Caco-2 (cell line): ENCODE data around the gene SMAD1. TPM values are rescaled to one million over a fixed set of nuclear protein-coding genes. Genes with fewer than 3 reads are reported as not detected.

ENCODE experiments used
- BruUV-seq: library from RNA; stranded (reverse); fragments of 400-500 nt; replicated peaks from 2 replicates; lab custom pipeline; 2021; lab: Mats Ljungman, UMichigan
- CTCF ChIA-PET: fragments of 300-600 bp; sonication (Branson Sonifier 250); formaldehyde crosslinking; loops from one replicate; lab custom pipeline; 2022; ENCODE audit warnings: antibody characterized with exemption; lab: Charles Lee
- POLR2A ChIA-PET: fragments of 300-600 bp; sonication (Branson Sonifier 250); formaldehyde crosslinking; loops from one replicate; lab custom pipeline; 2022; ENCODE audit warnings: antibody characterized with exemption; lab: Charles Lee
- DNase-seq, 2 experiments: peaks; one replicate each; pipeline versions ENCODE4 v3.0.0 to v3.0.0-alpha.2; 2020 to 2022
- H3K27me3 ChIP-seq: replicated peaks from 2 replicates; pipeline ENCODE4 v1.6.0; 2011; ENCODE audit warnings: low read length; ENCODE audit not compliant: control insufficient read depth, insufficient read depth
- H3K36me3 ChIP-seq: 2 replicates; pipeline ENCODE4 v1.5.1; 2011; ENCODE audit warnings: low read length; ENCODE audit not compliant: control insufficient read depth, insufficient read depth
- H3K4me1 ChIP-seq: fragments of 250-450 bp; sonication (Bioruptor Pico); 2 replicates; pipeline ENCODE4 v1.5.1; 2020; ENCODE audit warnings: mild to moderate bottlenecking
- H3K4me3 ChIP-seq: 2 replicates; pipeline ENCODE4 v1.5.1; 2011; ENCODE audit warnings: low read depth, mild to moderate bottlenecking, control low read depth, low read length
- H3K9me3 ChIP-seq: fragments of 250-450 bp; sonication (Bioruptor Pico); 2 replicates; pipeline ENCODE4 v1.5.1; 2020; ENCODE audit warnings: mild to moderate bottlenecking, moderate library complexity
- H3K27ac Mint-ChIP-seq: one replicate; pipeline ENCODE4 v1.8.0; 2022; ENCODE audit warnings: mixed read lengths; ENCODE audit not compliant: unreplicated experiment
- H3K27me3 Mint-ChIP-seq: one replicate; pipeline ENCODE4 v1.8.0; 2022; ENCODE audit warnings: mixed read lengths; ENCODE audit not compliant: insufficient read depth, unreplicated experiment
- H3K36me3 Mint-ChIP-seq: one replicate; pipeline ENCODE4 v1.8.0; 2022; ENCODE audit warnings: mild to moderate bottlenecking, mixed read lengths; ENCODE audit not compliant: insufficient read depth, unreplicated experiment
- H3K4me1 Mint-ChIP-seq: one replicate; pipeline ENCODE4 v1.8.0; 2022; ENCODE audit warnings: low read depth, mixed read lengths; ENCODE audit not compliant: unreplicated experiment
- H3K4me3 Mint-ChIP-seq: one replicate; pipeline ENCODE4 v1.8.0; 2022; ENCODE audit warnings: mild to moderate bottlenecking, moderate library complexity, mixed read lengths; ENCODE audit not compliant: unreplicated experiment
- H3K9me3 Mint-ChIP-seq: one replicate; pipeline ENCODE4 v1.8.0; 2022; ENCODE audit warnings: mixed read lengths; ENCODE audit not compliant: unreplicated experiment
- CTCF ChIP-seq, 2 experiments: fragments of 200-600 bp in 1 of 2; IDR thresholded peaks; 1 replicate in 1 of 2; 2 replicates in 1 of 2; pipeline versions ENCODE4 v1.5.1 to v1.8.0; 2011 to 2022; ENCODE audit warnings: antibody characterized with exemption in 1 of 2, control low read depth in 1 of 2, inconsistent platforms in 1 of 2, low read depth in 1 of 2, low read length in 1 of 2, mild to moderate bottlenecking in 1 of 2, moderate library complexity in 1 of 2; ENCODE audit not compliant: insufficient read depth in 1 of 2, severe bottlenecking in 1 of 2, unreplicated experiment in 1 of 2
- intact Hi-C: fragments of 100-400 bp; cut with micrococcal nuclease; formaldehyde crosslinking; loops from one replicate; pipeline ENCODE4 v1.10.0; 2022; ENCODE audit not compliant: unreplicated experiment
- total RNA-seq: library from RNA; stranded (reverse); gene quantifications from 2 replicates; pipeline ENCODE4 v1.2.3, GENCODE V29; 2022

SMAD1 gene
- total RNA-seq, 1 experiment from 2014 or later = 4.9 TPM

DNA sequence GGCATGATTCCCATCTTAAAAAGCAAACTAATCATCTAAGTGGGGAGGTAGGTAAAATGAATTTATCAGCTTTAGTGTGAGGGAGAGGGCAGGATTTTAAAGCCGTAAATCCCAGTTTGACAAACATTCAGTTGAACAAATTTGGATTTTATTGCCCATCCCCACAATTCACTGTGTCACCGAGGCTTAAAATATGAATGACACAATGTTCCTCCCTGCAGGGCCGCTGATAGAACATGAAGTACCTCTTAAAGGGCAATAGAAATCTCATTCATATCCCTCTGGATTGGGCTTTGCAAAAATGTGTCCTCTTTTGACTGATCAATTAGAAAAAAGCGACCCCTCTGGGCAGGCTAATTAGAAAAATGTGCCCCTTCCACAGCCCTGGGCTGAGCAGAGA is 45.5 kb upstream of the SMAD1 start:
- TF ChIP-seq CTCF (IDR thresholded peaks at IDR 0.05; ENCODE audit: insufficient read depth in 1 of 2, low read depth in 1 of 2, low read length in 1 of 2, severe bottlenecking in 1 of 2, unreplicated experiment in 1 of 2) = no peak
- Histone ChIP-seq H3K36me3 (no peaks in the 10 kb centered on the region), H3K27me3 (no peaks in the 10 kb centered on the region), H3K4me3 (no peak overlapping the region), H3K9me3 (peaks cover 5% of the 10 kb centered on the region; the same call in 1 of the 2 replicates), H3K4me1 (no peaks in the 10 kb centered on the region)
- BruUV-seq = no TSS peak
- H3K27me3 Mint-ChIP-seq = no peaks in the 10 kb centered on the region
- CTCF ChIA-PET = no interaction called here
- intact Hi-C loops = no loop called here
- DNase-seq = no peak
- H3K4me3 Mint-ChIP-seq = no peak overlapping the region
- H3K27ac Mint-ChIP-seq = no peak overlapping the region
- H3K4me1 Mint-ChIP-seq = no peaks in the 10 kb centered on the region
- no peaks in the 10 kb centered on the region for H3K36me3 Mint-ChIP-seq
- POLR2A ChIA-PET = no interaction called here
- H3K9me3 Mint-ChIP-seq = peaks cover 14% of the 10 kb centered on the region

DNA sequence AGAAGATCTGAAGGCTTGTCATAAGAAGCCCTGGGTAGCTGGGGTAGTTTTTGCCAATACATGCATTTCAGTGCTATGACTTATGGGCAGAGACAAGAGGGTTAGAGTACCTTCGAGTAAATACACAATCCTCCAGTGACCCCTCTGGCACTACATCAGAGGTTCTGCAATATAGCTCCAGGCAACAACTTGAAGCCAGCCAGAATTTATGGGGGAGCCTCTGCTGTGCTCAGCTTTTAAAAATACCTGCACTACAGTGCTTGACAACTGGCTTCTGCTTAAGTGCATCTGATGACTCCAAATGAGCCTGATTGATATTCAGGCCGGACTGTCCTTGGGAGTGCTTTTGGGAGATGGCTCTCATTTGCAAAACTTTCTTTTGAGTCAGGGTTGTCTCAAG is 44.9 kb upstream of the SMAD1 start:
- H3K27me3 ChIP-seq = no peaks in the 10 kb centered on the region
- peaks cover 5% of the 10 kb centered on the region; the same call in 1 of the 2 replicates for H3K9me3 ChIP-seq
- Mint-ChIP-seq H3K36me3 (no peaks in the 10 kb centered on the region), H3K27ac (no peak overlapping the region), H3K9me3 (peaks cover 14% of the 10 kb centered on the region), H3K4me3 (no peak overlapping the region), H3K4me1 (no peaks in the 10 kb centered on the region), H3K27me3 (no peaks in the 10 kb centered on the region)
- H3K4me3 ChIP-seq = no peak overlapping the region
- no peaks in the 10 kb centered on the region for H3K4me1 ChIP-seq
- intact Hi-C loops = no loop called here
- DNase-seq = no peak
- H3K36me3 ChIP-seq = no peaks in the 10 kb centered on the region
- no peak for TF ChIP-seq CTCF (IDR thresholded peaks at IDR 0.05; ENCODE audit: insufficient read depth in 1 of 2, low read depth in 1 of 2, low read length in 1 of 2, severe bottlenecking in 1 of 2, unreplicated experiment in 1 of 2)
- CTCF ChIA-PET = no interaction called here
- POLR2A ChIA-PET = no interaction called here
- no TSS peak for BruUV-seq

DNA sequence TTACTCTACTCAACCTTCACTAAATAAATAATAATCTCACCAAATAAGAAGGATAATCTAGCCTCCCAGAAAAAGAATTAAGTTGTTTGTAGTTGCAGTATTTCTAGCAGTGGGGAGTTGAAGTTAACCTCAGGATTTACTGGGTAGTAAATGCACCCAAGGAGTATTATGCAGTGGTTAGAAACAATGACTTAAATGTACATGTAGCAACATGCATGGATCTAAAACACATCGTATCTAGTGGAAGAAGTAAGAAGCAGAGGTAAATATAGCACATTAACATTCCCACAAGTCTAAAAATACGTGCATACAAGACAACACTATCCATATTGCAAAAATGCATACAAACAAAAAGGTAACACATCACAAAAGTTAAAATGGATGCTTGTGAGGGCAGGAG is 44.2 kb upstream of the SMAD1 start:
- H3K27me3 Mint-ChIP-seq = no peaks in the 10 kb centered on the region
- H3K4me1 ChIP-seq = no peaks in the 10 kb centered on the region
- no TSS peak for BruUV-seq
- H3K36me3 Mint-ChIP-seq = no peaks in the 10 kb centered on the region
- POLR2A ChIA-PET = no interaction called here
- intact Hi-C loops = no loop called here
- no peaks in the 10 kb centered on the region for H3K36me3 ChIP-seq
- no peak overlapping the region for H3K27ac Mint-ChIP-seq
- H3K9me3 Mint-ChIP-seq = peaks cover 14% of the 10 kb centered on the region
- H3K4me1 Mint-ChIP-seq = no peaks in the 10 kb centered on the region
- H3K4me3 ChIP-seq = no peak overlapping the region
- no peak for DNase-seq
- CTCF ChIA-PET = no interaction called here
- TF ChIP-seq CTCF (IDR thresholded peaks at IDR 0.05; ENCODE audit: insufficient read depth in 1 of 2, low read depth in 1 of 2, low read length in 1 of 2, severe bottlenecking in 1 of 2, unreplicated experiment in 1 of 2) = no peak
- H3K9me3 ChIP-seq = peaks cover 5% of the 10 kb centered on the region; the same call in 1 of the 2 replicates
- H3K4me3 Mint-ChIP-seq = no peak overlapping the region
- H3K27me3 ChIP-seq = no peaks in the 10 kb centered on the region
